Hepatocyte (in vitro differentiated cells): Measurements from ENCODE around the gene FAF1.

ENCODE experiments used
- CTCF ChIP-seq: fragments of 200-600 bp; sonication (generic); IDR thresholded peaks from 2 replicates; pipeline ENCODE4 v1.5.1; 2016; ENCODE audit warnings: antibody characterized with exemption, mild to moderate bottlenecking; ENCODE audit not compliant: poor library complexity
- EZH2 ChIP-seq: fragments of 200-600 bp; sonication (generic); IDR thresholded peaks from 2 replicates; pipeline ENCODE4 v1.6.1; 2016; ENCODE audit warnings: antibody characterized with exemption, mild to moderate bottlenecking, borderline replicate concordance
- EZH2phosphoT487 ChIP-seq: fragments of 200-600 bp; sonication (generic); IDR thresholded peaks from one replicate; pipeline ENCODE4 v1.6.1; 2018; ENCODE audit warnings: antibody characterized with exemption, mild to moderate bottlenecking, low read depth, moderate library complexity; ENCODE audit not compliant: unreplicated experiment, severe bottlenecking

DNA sequence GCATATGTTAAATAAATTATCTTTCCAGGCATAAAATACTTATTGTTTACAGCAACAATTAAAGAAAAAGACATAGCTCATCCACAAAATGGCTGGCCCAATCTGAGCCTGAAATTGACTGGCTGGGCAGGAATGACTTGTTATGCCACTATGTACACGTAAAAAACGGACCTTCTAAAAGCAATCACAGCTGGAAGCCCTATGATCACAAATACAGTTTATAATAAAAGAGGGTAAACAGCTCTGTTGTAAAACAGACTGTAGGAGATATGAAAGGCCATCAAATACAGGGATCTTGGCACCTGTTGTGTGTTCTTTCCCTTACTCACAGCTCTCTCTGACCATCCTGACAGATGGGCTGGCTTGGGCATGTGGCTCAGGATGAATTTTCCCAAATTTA, 466.4 kb downstream of the FAF1 start:
- no peak for TF ChIP-seq CTCF
- TF ChIP-seq EZH2: no peak
- TF ChIP-seq EZH2phosphoT487: no peak
